GM12878 (cell line): ENCODE results near the gene FRYL. TPM values are rescaled to one million over a fixed set of nuclear protein-coding genes. Genes with fewer than 3 reads are reported as not detected.

ENCODE experiments used
- ATAC-seq: fragments of 200-7000 bp; cut with Tn5 transposase; 3 replicates; pipeline ENCODE4 v1.9.1; 2020; ENCODE audit warnings: mild to moderate bottlenecking, moderate library complexity
- BruUV-seq: library from RNA; stranded (reverse); fragments of 400-500 nt; replicated peaks from 2 replicates; lab custom pipeline; 2021; lab: Mats Ljungman, UMichigan
- CTCF ChIA-PET: fragments of 300-600 bp; sonication (Branson Sonifier 250); formaldehyde crosslinking; extraction: SDS; loops from one replicate; lab custom pipeline; 2021; ENCODE audit warnings: inconsistent platforms; lab: Yijun Ruan, JAX
- POLR2A ChIA-PET: fragments of 350-600 bp; formaldehyde crosslinking; extraction: SDS; loops from one replicate; lab custom pipeline; 2021; ENCODE audit warnings: inconsistent platforms; lab: Charles Lee
- RAD21 ChIA-PET: fragments of 300-600 bp; sonication (Branson Sonifier 250); formaldehyde crosslinking; loops from one replicate; lab custom pipeline; 2023; ENCODE audit warnings: antibody characterized with exemption; ENCODE audit not compliant: unreplicated experiment; lab: Charles Lee
- SMC1A ChIA-PET: fragments of 300-600 bp; sonication (Branson Sonifier 250); formaldehyde crosslinking; loops from one replicate; lab custom pipeline; 2023; ENCODE audit not compliant: unreplicated experiment, uncharacterized antibody; lab: Charles Lee
- DNase-seq: peaks from one replicate; pipeline ENCODE4 v3.0.0-alpha.2; 2011; ENCODE audit warnings: low read depth, low spot score
- FAIRE-seq: peaks from 3 replicates; lab custom pipeline; 2011; peaks lifted over from hg19 to GRCh38; lab: Jason Lieb, UNC
- H2AFZ ChIP-seq: 2 replicates; pipeline ENCODE4 v1.6.0; 2011; ENCODE audit warnings: low read depth, low read length, control low read depth; ENCODE audit not compliant: control insufficient read depth
- H3K27ac ChIP-seq: 2 replicates; pipeline ENCODE4 v1.5.1; 2011; ENCODE audit warnings: control low read depth; ENCODE audit not compliant: control insufficient read depth, insufficient read depth
- H3K27me3 ChIP-seq, 2 experiments: replicated peaks in 1 of 2; 2 replicates each; pipeline versions ENCODE4 v1.6.0 to v1.6.1; 2011; ENCODE audit warnings: low read length in 1 of 2; ENCODE audit not compliant: control insufficient read depth in 2 of 2, insufficient read depth in 2 of 2
- H3K36me3 ChIP-seq, 2 experiments: 2 replicates each; pipeline ENCODE4 v1.5.1; 2011; ENCODE audit warnings: low read length in 1 of 2; ENCODE audit not compliant: control insufficient read depth in 2 of 2, insufficient read depth in 2 of 2
- H3K4me1 ChIP-seq: 2 replicates; pipeline ENCODE4 v1.6.1; 2011; ENCODE audit warnings: mild to moderate bottlenecking, low read length, moderate library complexity, mixed read lengths; ENCODE audit not compliant: control insufficient read depth, insufficient read depth
- H3K4me2 ChIP-seq: 2 replicates; pipeline ENCODE4 v1.6.0; 2011; ENCODE audit warnings: control low read depth; ENCODE audit not compliant: control insufficient read depth, insufficient read depth
- H3K4me3 ChIP-seq: fragments of 200-600 bp; sonication (generic); 2 replicates; pipeline ENCODE4 v1.5.1; 2016
- H3K79me2 ChIP-seq: 2 replicates; pipeline ENCODE4 v1.6.0; 2011; ENCODE audit warnings: low read length; ENCODE audit not compliant: control insufficient read depth, insufficient read depth
- H3K9ac ChIP-seq: 2 replicates; pipeline ENCODE4 v1.8.0; 2011; ENCODE audit warnings: low read length, control low read depth, mixed read lengths; ENCODE audit not compliant: control insufficient read depth, insufficient read depth
- H3K9me3 ChIP-seq: replicated peaks from 3 replicates; pipeline ENCODE4 v1.5.1; 2011; ENCODE audit warnings: mild to moderate bottlenecking, low read length; ENCODE audit not compliant: control insufficient read depth, insufficient read depth
- H4K20me1 ChIP-seq: 2 replicates; pipeline ENCODE4 v1.6.0; 2011; ENCODE audit not compliant: control insufficient read depth, insufficient read depth
- ATF7 ChIP-seq: fragments of 450-650 bp; IDR thresholded peaks from 2 replicates; pipeline ENCODE4 v1.6.1; 2016; ENCODE audit warnings: low read depth, mild to moderate bottlenecking
- E2F4 ChIP-seq: IDR thresholded peaks from 2 replicates; pipeline ENCODE4 v1.6.1; 2012; ENCODE audit warnings: low read depth, low read length, improper control_type of control experiment
- EED ChIP-seq: sonication (generic); IDR thresholded peaks from 2 replicates; pipeline ENCODE4 v1.6.1; 2016; ENCODE audit warnings: antibody characterized with exemption, low read depth
- EZH2 ChIP-seq: IDR thresholded peaks from 2 replicates; pipeline ENCODE4 v1.6.1; 2012; ENCODE audit warnings: low read depth, mild to moderate bottlenecking, control low read depth, inconsistent platforms, low read length, borderline replicate concordance; ENCODE audit not compliant: control insufficient read depth
- HDAC2 ChIP-seq: fragments of 200-600 bp; sonication (generic); IDR thresholded peaks from 2 replicates; pipeline ENCODE4 v1.6.1; 2017
- MAX ChIP-seq: IDR thresholded peaks from 2 replicates; pipeline ENCODE4 v1.6.1; 2012; ENCODE audit warnings: low read depth, low read length, improper control_type of control experiment
- NKRF ChIP-seq: fragments of 450-650 bp; conservative IDR thresholded peaks from 2 replicates; pipeline ENCODE4 v1.6.1; 2017; ENCODE audit warnings: mild to moderate bottlenecking, moderate library complexity
- NR2C1 ChIP-seq: fragments of 450-650 bp; IDR thresholded peaks from 2 replicates; pipeline ENCODE4 v1.6.1; 2017; ENCODE audit warnings: antibody characterized with exemption, mild to moderate bottlenecking, moderate library complexity
- RAD21 ChIP-seq: IDR thresholded peaks from 2 replicates; pipeline ENCODE4 v1.6.1; 2011; ENCODE audit warnings: mild to moderate bottlenecking, low read depth, low read length, moderate library complexity; ENCODE audit not compliant: insufficient read depth
- RB1 ChIP-seq: fragments of 450-650 bp; formaldehyde crosslinking; IDR thresholded peaks from 2 replicates; pipeline ENCODE4 v1.6.1; 2017; ENCODE audit warnings: mild to moderate bottlenecking, borderline replicate concordance
- SPI1 ChIP-seq: IDR thresholded peaks from 2 replicates; pipeline ENCODE4 v1.6.1; 2011; ENCODE audit warnings: low read depth, mild to moderate bottlenecking, low read length, moderate library complexity, borderline replicate concordance; ENCODE audit not compliant: insufficient read depth
- SRF ChIP-seq, 2 experiments: IDR thresholded peaks; 2 replicates each; pipeline ENCODE4 v1.6.1; 2011; ENCODE audit warnings: low read depth in 2 of 2, low read length in 2 of 2, mild to moderate bottlenecking in 1 of 2, moderate library complexity in 1 of 2
- TCF7 ChIP-seq: IDR thresholded peaks from 2 replicates; pipeline ENCODE4 v1.6.1; 2014; ENCODE audit warnings: antibody characterized with exemption, borderline replicate concordance
- ZBTB4 ChIP-seq: fragments of 450-650 bp; formaldehyde crosslinking; IDR thresholded peaks from 2 replicates; pipeline ENCODE4 v1.4.0; 2022; ENCODE audit warnings: mild to moderate bottlenecking, moderate library complexity
- ZNF207 ChIP-seq: fragments of 450-650 bp; IDR thresholded peaks from 2 replicates; pipeline ENCODE4 v1.6.1; 2014; ENCODE audit warnings: antibody characterized with exemption, mild to moderate bottlenecking, borderline replicate concordance
- ZNF24 ChIP-seq: fragments of 450-650 bp; IDR thresholded peaks from 2 replicates; pipeline ENCODE4 v1.6.1; 2017; ENCODE audit warnings: antibody characterized with exemption, mild to moderate bottlenecking
- ZZZ3 ChIP-seq: IDR thresholded peaks from 2 replicates; pipeline ENCODE4 v1.6.1; 2011; ENCODE audit warnings: low read depth; ENCODE audit not compliant: control insufficient read depth, insufficient read length
- WGBS: methylation state at CpG from one replicate; pipeline ENCODE4 v1.1.6; 2016; ENCODE audit warnings: low lambda C conversion rate; ENCODE audit not compliant: insufficient replicate concordance, insufficient coverage; ENCODE audit errors: missing lambda C conversion rate; 5-methylcytosine and 5-hydroxymethylcytosine counted together
- in situ Hi-C: fragments of 300-500 bp; cut with MboI; formaldehyde crosslinking; loops from 9 replicates; pipeline ENCODE4 v1.14.3; 2018; ENCODE audit warnings: mixed read lengths
- intact Hi-C: fragments of 100-400 bp; cut with micrococcal nuclease; formaldehyde crosslinking; loops from one replicate; pipeline ENCODE4 v1.14.2; 2022; ENCODE audit not compliant: unreplicated experiment
- polyA plus RNA-seq, 11 experiments: library from polyadenylated mRNA; depleted of rRNA in 4 of 11; unstranded in 6 of 11; stranded (reverse) in 5 of 11; fragments of >200 nt; fragmentation: Nextera tagmentation in 4 of 11; fragmentation: Illumina TruSeq in 1 of 11; extraction: Ambion mirVana in 4 of 11; extraction: Trizol in 1 of 11; gene quantifications; 1 replicate in 1 of 11; 2 replicates in 10 of 11; pipeline versions ENCODE4 v1.2.1 to v1.2.3, GENCODE V29; 2011 to 2016; ENCODE audit warnings: inconsistent platforms in 2 of 11, missing spikeins in 2 of 11, low read depth in 1 of 11
- total RNA-seq, 4 experiments: library from RNA; depleted of rRNA in 3 of 4; stranded (reverse); fragments of >200 nt in 3 of 4; fragmentation: Illumina TruSeq in 1 of 4; extraction: Trizol in 1 of 4; gene quantifications; 2 replicates each; pipeline versions ENCODE4 v1.2.1 to v1.2.3, GENCODE V29; 2013 to 2021

FRYL gene
- total and polyA plus RNA-seq, 10 of the 15 experiments (the other 5 are each of a cell fraction or from before 2014, with no cell fraction given), result 10.3 to 50.6 (median 28.7) TPM

- Histone ChIP-seq H3K27ac (no peak overlapping the region), H3K9ac (no peak overlapping the region), H4K20me1 (no peaks in the 10 kb centered on the region), H3K4me3 (no peak overlapping the region), H3K36me3 (peaks cover 2 to 29% of the 10 kb centered on the region in 2 experiments), H3K27me3 (no peaks in the 10 kb centered on the region), H3K79me2 (no peaks in the 10 kb centered on the region), H3K9me3 (no peaks in the 10 kb centered on the region), H3K4me2 (no peak overlapping the region), H2AFZ (no peak overlapping the region), H3K4me1 (peaks cover 7% of the 10 kb centered on the region)
- BruUV-seq, result no TSS peak
- intact Hi-C loops, result no loop called here
- FAIRE-seq, result no peak
- ChIA-PET RAD21 (no interaction called here), SMC1A (no interaction called here), CTCF (interaction anchor here (1.0 kb wide), 1 partner anchor 95 kb away, joined by 3 read pairs; no protein-coding TSS in a partner anchor), POLR2A (no interaction called here)
- in situ Hi-C loops, result no loop called here
- ATAC-seq, result no peak
- 95% methylated on average over 2 of the region's 2 CpGs for WGBS
- DNase-seq, result no peak
- TF ChIP-seq NKRF (no peak), MAX (no peak), ZBTB4 (CRISPR knock-in tag) (no peak), NR2C1 (no peak), EZH2 (no peak), RB1 (no peak), ZNF24 (no peak), RAD21 (no peak), ZNF207 (no peak), SRF (IDR thresholded peaks at IDR 0.05; ENCODE audit: low read depth in 2 of 2, low read length in 2 of 2) (no peak), ATF7 (no peak), EED (no peak), TCF7 (no peak), SPI1 (no peak), HDAC2 (no peak), ZZZ3 (no peak), E2F4 (no peak)
These were observed 194.7 kb downstream of the FRYL start for GRCh38 chr4:48585401-48585800.
